ENCODE results near the gene POLR2H. TPM values are rescaled to one million over a fixed set of nuclear protein-coding genes. Genes with fewer than 3 reads are reported as not detected.

The POLR2H gene
- total RNA-seq, 2 experiments from 2014 or later: 130 to 143 TPM

- ChIA-PET CTCF (interaction anchor here (0.7 to 1.3 kb wide), 4 partner anchors 9 to 42 kb away, joined by 3 to 4 read pairs (median 3); no protein-coding TSS in a partner anchor), POLR2A (interaction anchor here (0.7 kb wide), 1 partner anchor 39 kb away, joined by 3 read pairs; no protein-coding TSS in a partner anchor)
Observed at GRCh38 chr3:184344579-184345316, 16.8 kb upstream of the POLR2H start.

DNA sequence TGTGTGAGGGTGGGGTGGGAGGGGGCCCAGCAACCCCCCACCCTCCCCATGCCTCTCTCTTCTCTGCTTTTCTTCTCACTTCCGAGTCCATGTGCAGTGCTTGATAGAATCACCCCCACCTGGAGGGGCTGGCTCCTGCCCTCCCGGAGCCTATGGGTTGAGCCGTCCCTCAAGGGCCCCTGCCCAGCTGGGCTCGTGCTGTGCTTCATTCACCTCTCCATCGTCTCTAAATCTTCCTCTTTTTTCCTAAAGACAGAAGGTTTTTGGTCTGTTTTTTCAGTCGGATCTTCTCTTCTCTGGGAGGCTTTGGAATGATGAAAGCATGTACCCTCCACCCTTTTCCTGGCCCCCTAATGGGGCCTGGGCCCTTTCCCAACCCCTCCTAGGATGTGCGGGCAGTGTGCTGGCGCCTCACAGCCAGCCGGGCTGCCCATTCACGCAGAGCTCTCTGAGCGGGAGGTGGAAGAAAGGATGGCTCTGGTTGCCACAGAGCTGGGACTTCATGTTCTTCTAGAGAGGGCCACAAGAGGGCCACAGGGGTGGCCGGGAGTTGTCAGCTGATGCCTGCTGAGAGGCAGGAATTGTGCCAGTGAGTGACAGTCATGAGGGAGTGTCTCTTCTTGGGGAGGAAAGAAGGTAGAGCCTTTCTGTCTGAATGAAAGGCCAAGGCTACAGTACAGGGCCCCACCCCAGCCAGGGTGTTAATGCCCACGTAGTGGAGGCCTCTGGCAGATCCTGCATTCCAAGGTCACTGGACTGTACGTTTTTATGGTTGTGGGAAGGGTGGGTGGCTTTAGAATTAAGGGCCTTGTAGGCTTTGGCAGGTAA, 16.0 kb upstream of the POLR2H start:
- H3K9me3 Mint-ChIP-seq (ENCODE audit: low read depth): no peaks in the 10 kb centered on the region
- POLR2A ChIA-PET: interaction anchor here (0.7 kb wide), 3 partner anchors 20 to 350 kb away, joined by 3 to 4 read pairs (median 3); partner anchors contain the start of gene ABCC5
- ATAC-seq (peak; percentile 71), DNase-seq (peak; percentile 41)
- H3K36me3 Mint-ChIP-seq (ENCODE audit: low read depth): no peaks in the 10 kb centered on the region
- CTCF ChIA-PET: interaction anchor here (1.0 to 1.3 kb wide), 2 partner anchors 8 to 10 kb away, joined by 3 to 4 read pairs; no protein-coding TSS in a partner anchor
- no peak overlapping the region for H3K4me3 Mint-ChIP-seq
- H3K27me3 Mint-ChIP-seq: no peaks in the 10 kb centered on the region
- no peaks in the 10 kb centered on the region for H3K4me1 Mint-ChIP-seq
- no peak overlapping the region for H3K27ac Mint-ChIP-seq
- intact Hi-C loops (cut with DNase I, micrococcal nuclease): no loop called here

More at GRCh38 chr3:184344579-184345316, 16.8 kb upstream of the POLR2H start:
- Mint-ChIP-seq H3K4me3 (no peak overlapping the region), H3K9me3 (ENCODE audit: low read depth) (no peaks in the 10 kb centered on the region), H3K36me3 (ENCODE audit: low read depth) (no peaks in the 10 kb centered on the region), H3K27me3 (no peaks in the 10 kb centered on the region), H3K4me1 (no peaks in the 10 kb centered on the region), H3K27ac (no peak overlapping the region)
- ATAC-seq: no peak
- intact Hi-C loops (cut with DNase I, micrococcal nuclease): no loop called here
- DNase-seq: no peak

DNA sequence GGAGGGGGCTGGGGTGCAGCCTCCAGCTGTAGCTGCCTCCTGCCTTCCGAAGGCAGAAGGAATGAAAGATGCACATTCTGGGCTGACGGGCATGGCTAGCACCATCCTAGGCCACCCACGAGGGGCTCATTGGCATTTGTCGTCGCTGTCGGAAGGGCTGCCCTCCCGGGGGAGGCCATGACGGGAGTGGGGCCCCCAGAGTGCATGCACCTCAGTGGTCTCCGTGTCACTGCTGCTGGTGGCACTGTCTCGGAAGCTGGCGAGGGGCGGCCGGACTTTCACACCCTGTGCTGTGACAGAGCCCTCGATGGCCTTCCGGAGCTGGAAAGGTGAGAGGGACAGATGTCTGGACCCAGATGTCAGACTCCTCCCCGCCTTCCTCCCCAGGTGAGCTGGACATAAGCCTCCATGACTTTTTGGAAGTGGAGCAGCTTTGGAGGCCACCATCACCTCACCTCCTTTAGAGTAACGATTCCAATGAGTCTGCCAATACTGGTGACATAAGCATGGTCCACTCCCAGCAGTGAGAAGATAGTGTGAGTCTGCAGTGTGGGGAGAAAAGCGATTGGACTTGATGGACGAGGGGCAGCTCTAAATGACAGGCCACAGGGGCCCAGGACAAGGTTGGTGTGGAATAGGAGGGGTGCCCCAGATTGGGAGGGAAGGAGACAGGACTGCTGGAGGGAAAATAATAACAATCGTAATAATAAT, 14.9 kb upstream of the POLR2H start:
- ChIA-PET CTCF (interaction anchor here (1.4 kb wide), 1 partner anchor 12 kb away, joined by 3 read pairs; no protein-coding TSS in a partner anchor), POLR2A (no interaction called here)
- ATAC-seq (no peak), DNase-seq (no peak)
- H3K36me3 Mint-ChIP-seq (ENCODE audit: low read depth): no peaks in the 10 kb centered on the region
- H3K9me3 Mint-ChIP-seq (ENCODE audit: low read depth): no peaks in the 10 kb centered on the region
- intact Hi-C loops (cut with DNase I, micrococcal nuclease): no loop called here
- no peak overlapping the region for H3K27ac Mint-ChIP-seq
- no peaks in the 10 kb centered on the region for H3K27me3 Mint-ChIP-seq
- no peak overlapping the region for H3K4me3 Mint-ChIP-seq
- H3K4me1 Mint-ChIP-seq: no peaks in the 10 kb centered on the region

GRCh38 chr3:184347321-184348056, 14.0 kb upstream of the POLR2H start:
- DNase-seq (no peak), ATAC-seq (no peak)
- no peaks in the 10 kb centered on the region for H3K36me3 Mint-ChIP-seq (ENCODE audit: low read depth)
- ChIA-PET CTCF (interaction anchor here (0.5 to 1.4 kb wide), 4 partner anchors 9 to 1627 kb away, joined by 3 read pairs; no protein-coding TSS in a partner anchor), POLR2A (no interaction called here)
- no peak overlapping the region for H3K4me3 Mint-ChIP-seq
- H3K4me1 Mint-ChIP-seq: no peaks in the 10 kb centered on the region
- intact Hi-C loops (cut with DNase I, micrococcal nuclease): no loop called here
- H3K27ac Mint-ChIP-seq: no peak overlapping the region
- H3K27me3 Mint-ChIP-seq: no peaks in the 10 kb centered on the region
- H3K9me3 Mint-ChIP-seq (ENCODE audit: low read depth): no peaks in the 10 kb centered on the region

DNA sequence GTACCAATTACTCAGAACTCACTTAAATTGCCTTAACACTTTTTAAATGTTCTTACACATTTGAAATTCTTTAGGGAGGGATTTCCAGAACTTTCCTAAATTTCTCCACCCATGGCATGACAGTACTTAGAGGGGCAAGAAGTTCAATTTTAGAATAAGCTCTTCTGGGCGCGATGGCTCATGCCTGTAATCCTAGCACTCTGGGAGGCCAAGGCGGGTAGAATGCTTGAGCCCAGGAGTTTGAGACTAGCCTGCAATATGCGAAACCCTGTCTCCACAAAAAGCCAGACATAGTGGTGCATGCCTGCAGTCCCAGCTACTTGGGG, 13.5 kb upstream of the POLR2H start:
- Mint-ChIP-seq H3K27ac (no peak overlapping the region), H3K27me3 (no peaks in the 10 kb centered on the region), H3K4me1 (no peaks in the 10 kb centered on the region), H3K36me3 (ENCODE audit: low read depth) (no peaks in the 10 kb centered on the region), H3K9me3 (ENCODE audit: low read depth) (no peaks in the 10 kb centered on the region), H3K4me3 (no peak overlapping the region)
- POLR2A ChIA-PET: no interaction called here
- intact Hi-C loops (cut with DNase I, micrococcal nuclease): no loop called here
- CTCF ChIA-PET: interaction anchor here (0.5 to 1.4 kb wide), 5 partner anchors 10 to 1626 kb away, joined by 3 read pairs; no protein-coding TSS in a partner anchor
- ATAC-seq: no peak
- no peak for DNase-seq

DNA sequence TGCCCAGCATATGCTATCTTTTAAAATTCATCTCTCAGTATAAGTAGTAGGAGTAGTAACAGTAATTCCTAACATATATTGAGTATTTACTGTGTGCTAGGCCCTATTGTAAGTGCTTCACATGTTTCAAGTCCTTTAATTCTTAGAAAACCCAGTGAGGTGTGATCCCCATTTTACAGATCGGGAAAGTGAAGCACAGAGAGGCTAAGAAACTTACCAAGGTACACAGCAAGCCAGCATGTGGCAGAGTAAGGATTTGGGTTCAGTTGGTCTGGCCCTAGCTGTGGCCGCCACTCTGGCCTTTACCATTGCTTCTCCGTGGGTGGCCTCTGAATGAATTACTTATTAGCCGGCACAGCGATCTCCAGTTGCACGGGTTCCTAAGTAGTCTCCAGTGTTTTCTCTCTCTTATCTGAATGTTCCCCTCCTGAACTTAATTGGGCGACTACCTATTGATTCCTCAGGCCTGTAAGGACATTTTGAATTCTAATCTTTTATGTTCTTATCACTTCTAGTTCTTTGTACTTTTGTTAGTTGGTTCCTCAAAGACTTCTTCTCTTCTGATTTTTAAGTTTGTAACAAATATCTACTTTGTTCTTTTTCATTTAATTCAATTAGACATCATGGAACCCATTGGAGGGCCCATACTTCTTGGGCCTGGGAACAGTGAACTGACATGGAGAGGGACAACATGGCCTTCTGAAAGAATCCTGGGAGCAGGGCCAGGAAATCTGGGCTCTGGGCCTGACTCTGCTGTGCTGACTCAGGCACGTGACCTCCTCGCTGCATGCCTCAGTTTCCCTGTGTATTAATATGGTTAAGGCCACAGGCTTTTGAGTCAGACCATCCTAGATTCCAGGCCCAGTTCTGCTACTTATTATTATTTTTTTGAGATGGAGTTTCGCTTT, 11.7 kb upstream of the POLR2H start:
- ChIA-PET CTCF (interaction anchor here (0.6 to 0.7 kb wide), 3 partner anchors 23 to 71 kb away, joined by 3 to 5 read pairs (median 3); no protein-coding TSS in a partner anchor), POLR2A (no interaction called here)
- Mint-ChIP-seq H3K27me3 (no peaks in the 10 kb centered on the region), H3K9me3 (ENCODE audit: low read depth) (no peaks in the 10 kb centered on the region), H3K4me1 (no peaks in the 10 kb centered on the region), H3K36me3 (ENCODE audit: low read depth) (no peaks in the 10 kb centered on the region), H3K27ac (no peak overlapping the region), H3K4me3 (no peak overlapping the region)
- ATAC-seq (no peak), DNase-seq (no peak)
- intact Hi-C loops (cut with DNase I, micrococcal nuclease): no loop called here

DNA sequence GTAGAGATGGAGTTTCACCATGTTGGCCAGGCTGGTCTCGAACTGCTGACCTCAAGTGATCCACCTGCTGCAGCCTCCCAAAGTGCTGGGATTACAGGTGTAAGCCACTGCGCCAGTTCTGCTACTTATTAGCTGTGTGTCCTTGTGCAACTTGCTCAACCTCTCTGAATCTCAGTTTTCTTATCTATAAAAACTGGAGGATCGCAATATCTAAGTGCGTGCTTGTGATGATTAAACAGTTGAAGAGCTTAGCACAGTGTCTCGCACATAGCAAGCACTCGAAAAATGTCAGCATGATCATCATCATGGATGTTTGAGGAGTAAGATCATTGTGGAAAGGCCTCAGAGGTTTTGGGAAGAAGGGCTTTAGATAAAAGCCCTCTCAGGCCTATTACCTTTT, 10.9 kb upstream of the POLR2H start:
- intact Hi-C loops (cut with DNase I, micrococcal nuclease): no loop called here
- H3K36me3 Mint-ChIP-seq (ENCODE audit: low read depth): peaks cover 4% of the 10 kb centered on the region
- H3K4me1 Mint-ChIP-seq: no peaks in the 10 kb centered on the region
- no peaks in the 10 kb centered on the region for H3K9me3 Mint-ChIP-seq (ENCODE audit: low read depth)
- CTCF ChIA-PET: no interaction called here
- DNase-seq (no peak), ATAC-seq (no peak)
- no peaks in the 10 kb centered on the region for H3K27me3 Mint-ChIP-seq
- H3K27ac Mint-ChIP-seq: no peak overlapping the region
- no peak overlapping the region for H3K4me3 Mint-ChIP-seq
- POLR2A ChIA-PET: interaction anchor here (0.6 kb wide), 1 partner anchor 11 kb away, joined by 5 read pairs; no protein-coding TSS in a partner anchor

- no peaks in the 10 kb centered on the region for H3K9me3 Mint-ChIP-seq (ENCODE audit: low read depth)
- intact Hi-C loops (cut with DNase I, micrococcal nuclease): no loop called here
- ChIA-PET POLR2A (interaction anchor here (0.6 kb wide), 1 partner anchor 882 kb away, joined by 3 read pairs; no protein-coding TSS in a partner anchor), CTCF (interaction anchor here (2.5 kb wide), 1 partner anchor 11 kb away, joined by 9 read pairs; no protein-coding TSS in a partner anchor)
- H3K27ac Mint-ChIP-seq: no peak overlapping the region
- no peak overlapping the region for H3K4me3 Mint-ChIP-seq
- DNase-seq (no peak), ATAC-seq (no peak)
- peaks cover 4% of the 10 kb centered on the region for H3K36me3 Mint-ChIP-seq (ENCODE audit: low read depth)
- no peaks in the 10 kb centered on the region for H3K4me1 Mint-ChIP-seq
- no peaks in the 10 kb centered on the region for H3K27me3 Mint-ChIP-seq
Observed at GRCh38 chr3:184351511-184352148, 9.9 kb upstream of the POLR2H start.

- ATAC-seq: no peak
- POLR2A ChIA-PET: no interaction called here
- intact Hi-C loops (cut with DNase I, micrococcal nuclease): no loop called here
- Mint-ChIP-seq H3K36me3 (ENCODE audit: low read depth) (peaks cover 4% of the 10 kb centered on the region), H3K4me1 (no peaks in the 10 kb centered on the region), H3K9me3 (ENCODE audit: low read depth) (no peaks in the 10 kb centered on the region), H3K27me3 (no peaks in the 10 kb centered on the region), H3K27ac (no peak overlapping the region), H3K4me3 (no peak overlapping the region)
- CTCF ChIA-PET: interaction anchor here (0.6 to 2.5 kb wide), 2 partner anchors 10 to 14 kb away, joined by 3 to 9 read pairs; no protein-coding TSS in a partner anchor
- no peak for DNase-seq
Observed at GRCh38 chr3:184352149-184352785, 9.2 kb upstream of the POLR2H start.
